ENCODE results near the gene FGF6.

GRCh38 chr12:4482936-4483335 lies 37.3 kb upstream of the FGF6 start:
- TF ChIP-seq CTCF (IDR thresholded peaks at IDR 0.05; ENCODE audit: low read depth, low read length, poor library complexity, severe bottlenecking) (no peak), EZH2phosphoT487 (IDR thresholded peaks at IDR 0.05; ENCODE audit: borderline replicate concordance, low read length) (no peak)

All from DOHH2 (cell line).